GM23248 (cell line): ENCODE measurements around the gene HSPA12A. TPM values are rescaled to one million over a fixed set of nuclear protein-coding genes. Genes with fewer than 3 reads are reported as not detected.
A peak's percentile ranks its signal among the peaks of the same experiment; 100 is the strongest.
"Not testable (repeated sequence)": the region's sequence is repeated elsewhere in the genome, so short reads cannot be mapped to it uniquely, and the experiment has no call there.

Source experiments
- DNase-seq: peaks from one replicate; pipeline ENCODE4 v3.0.0-alpha.2; 2015
- H2AFZ ChIP-seq: fragments of 200-600 bp; sonication (generic); 2 replicates; pipeline ENCODE4 v1.6.1; 2016; ENCODE audit warnings: antibody characterized with exemption
- H3F3A ChIP-seq: fragments of 200-600 bp; sonication (generic); 2 replicates; pipeline ENCODE4 v1.6.1; 2016; ENCODE audit warnings: mild to moderate bottlenecking, antibody characterized with exemption, mixed run types; ENCODE audit not compliant: insufficient read depth
- H3K27ac ChIP-seq: fragments of 200-600 bp; sonication (generic); 2 replicates; pipeline ENCODE4 v1.5.1; 2016; ENCODE audit warnings: mild to moderate bottlenecking
- H3K27me3 ChIP-seq: fragments of 200-600 bp; sonication (generic); replicated peaks from 2 replicates; pipeline ENCODE4 v1.6.1; 2016; ENCODE audit warnings: mild to moderate bottlenecking; ENCODE audit not compliant: insufficient read depth
- H3K36me3 ChIP-seq: fragments of 200-600 bp; sonication (generic); 2 replicates; pipeline ENCODE4 v1.6.1; 2016; ENCODE audit warnings: low read depth, mild to moderate bottlenecking
- H3K4me1 ChIP-seq: fragments of 200-600 bp; sonication (generic); 2 replicates; pipeline ENCODE4 v1.6.1; 2016; ENCODE audit warnings: mild to moderate bottlenecking; ENCODE audit not compliant: insufficient read depth
- H3K4me2 ChIP-seq: fragments of 200-600 bp; sonication (generic); one replicate; pipeline ENCODE4 v1.6.1; 2016; ENCODE audit warnings: mild to moderate bottlenecking; ENCODE audit not compliant: unreplicated experiment
- H3K4me3 ChIP-seq: fragments of 200-600 bp; sonication (generic); 2 replicates; pipeline ENCODE4 v1.5.1; 2016; ENCODE audit warnings: mild to moderate bottlenecking
- H3K79me2 ChIP-seq: fragments of 200-600 bp; sonication (generic); 2 replicates; pipeline ENCODE4 v1.6.1; 2016; ENCODE audit warnings: mild to moderate bottlenecking; ENCODE audit not compliant: insufficient read depth
- H3K9ac ChIP-seq: fragments of 200-600 bp; sonication (generic); 2 replicates; pipeline ENCODE4 v1.6.1; 2016; ENCODE audit warnings: mild to moderate bottlenecking
- H3K9me2 ChIP-seq: fragments of 200-600 bp; sonication (generic); 2 replicates; pipeline ENCODE4 v1.6.1; 2016; ENCODE audit warnings: mixed run types, mild to moderate bottlenecking, moderate library complexity; ENCODE audit not compliant: insufficient read depth
- H3K9me3 ChIP-seq: fragments of 200-600 bp; sonication (generic); one replicate; pipeline ENCODE4 v1.6.1; 2017; ENCODE audit warnings: low read depth
- H4K20me1 ChIP-seq: fragments of 200-600 bp; sonication (generic); 2 replicates; pipeline ENCODE4 v1.6.0; 2016; ENCODE audit not compliant: insufficient read depth
- EZH2 ChIP-seq: fragments of 200-600 bp; sonication (generic); IDR thresholded peaks from 2 replicates; pipeline ENCODE4 v1.6.1; 2018; ENCODE audit warnings: antibody characterized with exemption, mild to moderate bottlenecking; ENCODE audit not compliant: insufficient read depth, poor library complexity, severe bottlenecking
- EZH2phosphoT487 ChIP-seq: fragments of 200-600 bp; sonication (generic); IDR thresholded peaks from 2 replicates; pipeline ENCODE4 v1.6.1; 2018; ENCODE audit warnings: antibody characterized with exemption, moderate library complexity, mild to moderate bottlenecking, low read depth; ENCODE audit not compliant: insufficient read depth
- WGBS, 2 experiments: methylation state at CpG; one replicate each; pipeline ENCODE4 v1.1.6; 2015 to 2017; ENCODE audit warnings: low lambda C conversion rate in 2 of 2, low coverage in 1 of 2; ENCODE audit errors: missing lambda C conversion rate in 2 of 2; 5-methylcytosine and 5-hydroxymethylcytosine counted together
- in situ Hi-C: fragments of 300-500 bp; cut with MboI; formaldehyde crosslinking; loops from 2 replicates; pipeline ENCODE4 v1.15.0; 2020
- polyA plus RNA-seq: library from polyadenylated mRNA; unstranded; fragments of >200 nt; fragmentation: Nextera tagmentation; extraction: Ambion mirVana; gene quantifications from 2 replicates; pipeline ENCODE4 v1.2.1, GENCODE V29; 2016
- total RNA-seq: library from RNA; depleted of rRNA; stranded (reverse); fragments of >200 nt; shearing (Covaris generic); gene quantifications from 2 replicates; pipeline ENCODE4 v1.2.3, GENCODE V29; 2014

Gene HSPA12A
- total and polyA plus RNA-seq, 2 experiments from 2014 or later = 4.8 to 5.6 TPM

- peaks cover 10% of the 10 kb centered on the region for H3F3A ChIP-seq
- no peak overlapping the region for H3K4me2 ChIP-seq
- H3K4me1 ChIP-seq = peaks cover 4% of the 10 kb centered on the region
- H3K9ac ChIP-seq = no peak overlapping the region
- no peak overlapping the region for H3K27ac ChIP-seq
- in situ Hi-C loops = no loop called here
- no peaks in the 10 kb centered on the region for H3K9me3 ChIP-seq
- H3K79me2 ChIP-seq = no peaks in the 10 kb centered on the region
- H3K4me3 ChIP-seq = no peak overlapping the region
- no peak for DNase-seq
- no peak for TF ChIP-seq EZH2
- no peak for TF ChIP-seq EZH2phosphoT487
- no peaks in the 10 kb centered on the region for H4K20me1 ChIP-seq
- H3K36me3 ChIP-seq = no peaks in the 10 kb centered on the region
- 70 to 83% methylated on average over 1 of the region's 1 CpG for WGBS, 2 experiments
- no peaks in the 10 kb centered on the region for H3K9me2 ChIP-seq
- no peak overlapping the region for H2AFZ ChIP-seq
- H3K27me3 ChIP-seq = no peaks in the 10 kb centered on the region
Measured at GRCh38 chr10:116713846-116714245, 28.5 kb downstream of the HSPA12A start.

- Histone ChIP-seq H3F3A (peaks cover 16% of the 10 kb centered on the region), H3K27ac (no peak overlapping the region), H3K4me3 (no peak overlapping the region), H3K79me2 (no peaks in the 10 kb centered on the region), H3K9me3 (no peaks in the 10 kb centered on the region), H3K9ac (no peak overlapping the region), H2AFZ (no peak overlapping the region), H3K9me2 (no peaks in the 10 kb centered on the region), H3K36me3 (no peaks in the 10 kb centered on the region), H4K20me1 (no peaks in the 10 kb centered on the region), H3K4me1 (peaks cover 10% of the 10 kb centered on the region), H3K27me3 (no peaks in the 10 kb centered on the region), H3K4me2 (no peak overlapping the region)
- in situ Hi-C loops = no loop called here
- TF ChIP-seq EZH2phosphoT487 (no peak), EZH2 (no peak)
- WGBS, 2 experiments = 71 to 86% methylated on average over 2 of the region's 2 CpGs
- DNase-seq = no peak
Measured at GRCh38 chr10:116712989-116713543, 29.3 kb downstream of the HSPA12A start.

- Histone ChIP-seq H3F3A (peaks cover 22% of the 10 kb centered on the region), H4K20me1 (no peaks in the 10 kb centered on the region), H3K36me3 (no peaks in the 10 kb centered on the region), H3K4me2 (no peak overlapping the region), H3K4me3 (no peak overlapping the region), H3K4me1 (peaks cover 14% of the 10 kb centered on the region), H3K9me3 (no peaks in the 10 kb centered on the region), H2AFZ (no peak overlapping the region), H3K9ac (no peak overlapping the region), H3K79me2 (no peaks in the 10 kb centered on the region), H3K27me3 (no peaks in the 10 kb centered on the region), H3K27ac (no peak overlapping the region), H3K9me2 (no peaks in the 10 kb centered on the region)
- peak; percentile 19 for DNase-seq
- in situ Hi-C loops = no loop called here
- 45 to 48% methylated on average over 3 of the region's 3 CpGs for WGBS, 2 experiments
- TF ChIP-seq EZH2 = no peak
- no peak for TF ChIP-seq EZH2phosphoT487
Measured at GRCh38 chr10:116712519-116712918, 29.8 kb downstream of the HSPA12A start.

DNA sequence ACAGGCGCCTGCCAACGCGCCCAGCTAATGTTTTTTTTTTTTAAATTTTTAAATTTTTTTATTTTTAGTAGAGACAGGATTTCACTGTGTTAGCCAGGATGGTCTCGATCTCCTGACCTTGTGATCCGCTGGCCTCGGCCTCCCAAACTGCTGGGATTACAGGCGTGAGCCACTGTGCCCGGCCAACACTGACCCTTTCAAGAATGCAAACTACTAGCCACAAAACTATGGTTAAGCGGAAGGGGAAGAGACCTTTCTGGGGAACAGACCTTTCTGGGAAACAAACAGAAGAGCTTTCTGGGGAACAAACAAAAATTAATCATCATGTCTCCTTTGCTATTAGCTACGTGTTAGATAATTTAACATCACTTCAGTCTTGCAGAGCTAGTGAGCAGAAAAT is 30.6 kb downstream of the HSPA12A start:
- H2AFZ ChIP-seq, H3K9me2 ChIP-seq, H3K4me3 ChIP-seq, H4K20me1 ChIP-seq, H3K79me2 ChIP-seq, H3K36me3 ChIP-seq, H3K9ac ChIP-seq, DNase-seq, H3K4me2 ChIP-seq, in situ Hi-C loops, H3K9me3 ChIP-seq, H3K27ac ChIP-seq, H3K27me3 ChIP-seq: not testable (repeated sequence)
- Histone ChIP-seq H3K4me1 (peaks cover 14% of the 10 kb centered on the region), H3F3A (peaks cover 23% of the 10 kb centered on the region)
- WGBS, 2 experiments = 95 to 98% methylated on average over 10 of the region's 10 CpGs

GRCh38 chr10:116710076-116710475 is 32.3 kb downstream of the HSPA12A start:
- Histone ChIP-seq H3K4me1 (peaks cover 14% of the 10 kb centered on the region), H2AFZ (no peak overlapping the region), H3K4me3 (no peak overlapping the region), H3K27ac (no peak overlapping the region), H3K9me2 (no peaks in the 10 kb centered on the region), H3K4me2 (no peak overlapping the region), H4K20me1 (no peaks in the 10 kb centered on the region), H3K9ac (no peak overlapping the region), H3K36me3 (no peaks in the 10 kb centered on the region), H3K9me3 (no peaks in the 10 kb centered on the region), H3F3A (peaks cover 23% of the 10 kb centered on the region), H3K79me2 (no peaks in the 10 kb centered on the region), H3K27me3 (no peaks in the 10 kb centered on the region)
- in situ Hi-C loops = no loop called here
- WGBS, 2 experiments = 62 to 67% methylated on average over 4 of the region's 4 CpGs
- DNase-seq = no peak
- TF ChIP-seq EZH2 (no peak), EZH2phosphoT487 (no peak)
